ENCODE results near the gene CKB.
"Not testable (repeated sequence)": the region's sequence is repeated elsewhere in the genome, so short reads cannot be mapped to it uniquely, and the experiment has no call there.

CKB gene

DNA sequence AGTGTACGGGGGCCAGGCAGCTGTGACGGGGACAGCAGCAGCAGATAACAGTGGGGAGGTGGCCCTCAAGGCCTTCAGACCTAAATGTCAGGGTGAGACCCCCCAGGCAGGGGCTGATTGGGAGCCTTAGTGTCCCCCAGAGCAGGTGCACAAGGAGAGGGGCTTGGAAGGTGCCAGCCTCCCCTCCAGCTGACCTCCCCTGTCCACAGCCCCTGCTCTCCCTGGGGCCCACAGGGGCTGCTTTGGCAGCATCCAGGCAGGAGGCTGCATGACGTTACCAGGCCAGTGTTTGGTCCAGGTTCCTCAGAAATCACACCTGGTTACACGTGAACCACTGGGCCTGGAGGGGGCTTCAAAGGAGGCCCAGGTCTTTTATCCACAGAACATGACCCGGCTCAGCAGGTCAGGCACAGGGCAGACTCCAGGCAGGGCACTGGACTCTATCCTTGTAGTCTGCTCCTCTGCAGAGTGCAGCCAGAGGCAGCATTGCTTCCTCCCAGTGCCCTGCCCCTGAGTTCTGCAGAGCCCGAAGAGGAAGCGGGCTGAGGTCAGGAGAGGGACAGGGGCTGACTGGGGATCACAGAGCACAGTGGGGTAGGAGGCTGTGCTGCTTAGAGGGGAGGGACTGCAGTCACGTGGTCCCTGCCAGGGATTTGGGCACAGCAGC lies 3.8 kb upstream of the CKB start:
- no peak for DNase-seq

- not testable (repeated sequence) for DNase-seq
Measured at GRCh38 chr14:103525430-103526246, 3.0 kb upstream of the CKB start.

- no peak for DNase-seq
Measured at GRCh38 chr14:103524002-103524935, 1.6 kb upstream of the CKB start.

- no peak for DNase-seq
Measured at GRCh38 chr14:103523575-103523954, 935 bp upstream of the CKB start.

DNA sequence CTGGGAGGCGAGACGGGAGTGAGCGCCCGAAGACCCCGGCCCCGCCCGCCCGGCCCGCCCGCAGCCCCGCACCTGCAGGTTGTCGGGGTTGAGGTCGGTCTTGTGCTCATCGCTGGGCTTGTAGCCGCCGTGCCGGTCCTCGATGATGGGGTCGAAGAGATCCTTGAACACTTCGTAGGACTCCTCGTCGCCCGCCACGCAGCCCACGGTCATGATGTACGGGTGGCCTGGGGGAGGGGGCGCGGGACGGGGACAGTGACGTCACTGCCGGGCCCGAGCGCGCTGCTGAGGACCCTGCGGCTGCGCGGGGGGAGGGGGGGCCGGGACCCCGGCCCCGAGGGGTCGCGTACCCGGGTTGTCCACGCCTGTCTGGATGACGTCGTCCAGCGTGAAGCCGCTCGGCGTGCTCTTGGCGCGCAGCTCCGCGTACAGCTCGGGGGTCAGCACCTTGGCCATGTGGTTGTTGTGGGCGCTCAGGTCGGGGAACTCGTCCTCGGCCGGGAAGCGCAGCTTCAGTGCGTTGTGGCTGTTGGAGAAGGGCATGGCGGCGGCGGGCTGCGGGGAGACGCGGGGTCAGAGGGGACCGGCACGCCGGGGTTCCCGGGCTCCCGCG lies 573 bp downstream of the CKB start:
- DNase-seq, result no peak

- DNase-seq, result peak; percentile 32
Measured at GRCh38 chr14:103521438-103521950, 1.1 kb downstream of the CKB start.

- peak; percentile 81 for DNase-seq
Measured at GRCh38 chr14:103520657-103521437, 1.8 kb downstream of the CKB start.

DNA sequence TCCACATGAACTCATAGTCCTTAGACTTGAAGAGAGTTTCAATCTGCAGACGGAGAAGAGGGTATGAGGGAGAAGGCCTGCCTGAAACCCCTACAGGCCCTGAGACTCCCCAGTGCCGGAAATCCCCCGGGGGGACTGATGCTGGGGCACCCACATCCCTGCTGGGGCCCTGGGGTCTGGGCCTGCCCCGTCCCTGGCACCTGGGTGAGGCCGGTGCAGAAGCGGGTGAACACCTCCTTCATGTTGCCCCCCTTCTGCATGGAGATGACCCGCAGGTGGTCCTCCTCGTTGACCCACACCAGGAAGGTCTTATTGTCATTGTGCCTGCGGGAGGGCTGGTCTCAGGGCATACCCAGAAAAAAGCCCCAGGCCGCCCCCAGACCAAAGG lies 2.4 kb downstream of the CKB start:
- DNase-seq, result no peak

DNA sequence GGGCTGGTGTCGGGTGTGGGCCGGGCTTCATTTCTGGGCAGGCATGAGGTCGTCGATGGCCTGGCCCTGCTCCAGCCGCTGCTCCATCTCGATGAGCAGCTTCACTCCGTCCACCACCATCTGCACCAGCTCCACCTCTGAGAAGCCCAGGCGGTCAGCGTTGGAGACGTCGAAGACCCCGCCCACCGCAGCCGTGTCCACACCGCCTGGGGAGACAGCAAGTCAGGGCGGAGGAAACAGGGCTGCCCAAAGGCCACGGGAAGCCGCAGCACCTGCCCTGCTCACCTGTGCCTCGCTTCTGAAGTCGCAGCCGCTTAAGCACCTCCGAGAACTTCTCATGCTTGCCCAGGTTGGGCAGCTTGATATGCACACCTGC lies 2.8 kb downstream of the CKB start:
- DNase-seq, result no peak

- DNase-seq, result no peak
Measured at GRCh38 chr14:103519043-103519836, 3.4 kb downstream of the CKB start.

DNA sequence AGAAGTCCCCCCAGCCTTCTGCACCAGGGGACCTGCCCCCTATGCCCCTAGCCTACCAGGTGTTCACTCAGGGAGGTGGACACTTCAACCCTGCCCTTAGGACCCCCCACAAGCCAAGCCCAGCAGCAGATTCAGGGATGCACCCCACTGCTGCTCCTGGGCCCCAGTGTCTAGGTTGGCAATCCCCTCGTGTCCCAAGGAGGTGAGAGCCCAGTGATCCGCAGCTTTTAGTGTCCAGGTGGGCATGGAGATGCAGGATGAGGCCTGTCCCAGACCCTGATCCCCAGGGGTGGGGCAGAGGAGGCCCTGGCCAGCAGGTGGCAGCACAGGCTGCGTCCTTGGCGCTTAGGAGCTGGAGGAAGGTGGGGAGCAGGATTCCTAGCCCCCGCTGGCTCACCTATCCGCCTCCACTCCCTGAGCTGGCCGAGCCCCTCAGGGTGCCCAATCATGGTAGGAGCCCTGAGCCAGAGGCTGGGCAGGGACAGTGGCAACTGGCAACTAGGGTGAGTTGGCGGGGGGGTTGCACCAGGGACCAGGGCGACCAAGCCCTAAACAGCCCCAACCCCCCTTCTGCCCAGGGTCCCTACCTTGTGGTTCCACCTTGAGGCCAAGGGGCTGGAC lies 4.1 kb downstream of the CKB start:
- peak; percentile 60 for DNase-seq

DNA sequence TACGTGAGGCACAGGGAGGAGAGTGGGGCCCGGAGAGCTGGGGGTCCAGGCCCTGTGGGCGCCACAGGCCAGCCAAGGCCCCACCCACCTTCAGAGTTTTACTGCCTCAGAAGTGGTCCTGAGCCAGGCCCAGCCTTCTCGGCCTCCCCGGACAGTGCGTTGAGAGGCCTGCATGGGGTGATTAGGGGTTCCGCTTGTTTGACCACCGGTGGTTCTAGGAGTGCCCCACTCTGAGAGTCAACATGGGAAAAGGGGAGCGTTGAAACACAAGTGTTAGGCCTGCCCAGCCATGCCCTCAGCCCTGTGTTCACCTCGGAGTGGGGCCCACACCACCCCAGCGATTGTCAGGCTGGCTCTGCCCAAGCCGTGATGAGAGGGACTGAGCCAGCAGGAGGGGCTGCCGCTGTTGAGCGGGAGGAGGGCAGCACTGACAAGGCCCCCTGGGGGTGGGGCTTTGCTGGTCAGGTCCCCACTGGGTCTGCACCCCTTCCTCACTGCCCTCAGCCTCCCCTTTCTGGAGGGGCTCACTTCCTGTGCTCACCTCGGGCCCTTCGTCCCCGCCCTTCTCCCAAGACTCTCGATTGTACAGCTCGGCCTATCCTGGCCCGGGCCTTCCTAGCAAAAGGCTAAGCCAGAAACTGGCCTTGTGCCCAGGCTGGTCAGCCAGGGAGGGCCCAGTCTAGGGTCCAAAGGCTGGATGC lies 4.8 kb downstream of the CKB start:
- DNase-seq, result no peak

DNA sequence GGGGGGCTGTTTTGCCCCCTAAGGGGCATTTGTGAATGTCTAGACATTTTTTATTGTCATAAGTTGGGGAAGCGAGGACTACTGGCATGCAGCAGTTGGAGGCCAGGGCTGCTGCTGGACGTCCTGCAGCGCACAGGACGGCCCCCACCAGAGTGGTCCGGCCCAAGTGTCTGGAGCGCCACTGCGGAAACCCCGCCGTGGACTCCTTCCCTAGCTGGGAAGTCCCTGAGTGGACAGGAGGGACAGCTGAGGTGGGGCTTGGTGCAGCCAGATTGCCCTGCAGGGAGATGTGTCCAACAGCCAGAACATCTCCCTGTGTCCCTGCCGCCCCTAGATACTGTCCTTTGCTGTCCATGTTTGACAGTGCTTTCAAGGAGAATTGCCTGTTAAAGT lies 5.5 kb downstream of the CKB start:
- DNase-seq, result no peak

- DNase-seq, result no peak
Measured at GRCh38 chr14:103516426-103517173, 6.0 kb downstream of the CKB start.

DNA sequence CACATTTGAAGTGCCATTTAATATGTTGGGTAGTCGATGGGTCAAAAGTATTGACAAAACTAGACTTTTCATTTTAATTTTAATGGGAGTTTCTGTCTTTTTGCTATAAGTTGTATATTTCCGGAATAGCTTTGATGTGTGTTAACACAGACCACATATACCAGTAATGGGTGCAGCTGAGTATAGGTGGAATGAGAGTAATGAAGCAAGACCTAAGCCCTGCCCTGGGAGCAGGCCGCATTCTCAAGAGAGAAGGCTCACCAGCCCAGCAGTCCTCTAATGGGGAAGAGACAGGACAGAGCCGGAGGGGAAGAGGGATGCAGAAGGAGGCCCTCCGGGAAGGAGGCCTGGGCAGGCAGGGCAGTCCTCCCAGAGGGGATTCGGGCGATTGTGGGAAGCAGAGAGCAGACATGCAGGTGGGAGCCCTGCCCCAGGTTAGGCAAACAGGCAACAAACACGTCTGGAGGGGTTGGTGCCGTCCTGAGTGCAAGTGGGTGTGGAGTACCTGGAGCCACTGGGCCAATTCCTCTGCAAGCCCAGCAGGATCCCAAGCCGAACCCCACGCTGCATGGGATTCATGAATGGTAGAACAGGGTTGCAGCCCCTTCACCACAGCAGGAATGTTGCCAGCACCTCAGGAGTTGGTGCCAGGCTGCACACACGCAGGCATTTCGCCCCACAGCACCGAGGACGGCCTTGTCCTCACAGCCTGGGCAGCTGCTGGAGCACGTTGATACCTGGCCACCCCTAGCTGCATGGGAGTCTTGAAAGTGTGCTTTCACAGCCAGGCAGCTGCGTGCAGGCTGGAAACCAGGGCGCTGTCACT lies 7.8 kb downstream of the CKB start:
- DNase-seq, result no peak

- DNase-seq, result no peak
Measured at GRCh38 chr14:103512701-103513611, 9.7 kb downstream of the CKB start.

DNA sequence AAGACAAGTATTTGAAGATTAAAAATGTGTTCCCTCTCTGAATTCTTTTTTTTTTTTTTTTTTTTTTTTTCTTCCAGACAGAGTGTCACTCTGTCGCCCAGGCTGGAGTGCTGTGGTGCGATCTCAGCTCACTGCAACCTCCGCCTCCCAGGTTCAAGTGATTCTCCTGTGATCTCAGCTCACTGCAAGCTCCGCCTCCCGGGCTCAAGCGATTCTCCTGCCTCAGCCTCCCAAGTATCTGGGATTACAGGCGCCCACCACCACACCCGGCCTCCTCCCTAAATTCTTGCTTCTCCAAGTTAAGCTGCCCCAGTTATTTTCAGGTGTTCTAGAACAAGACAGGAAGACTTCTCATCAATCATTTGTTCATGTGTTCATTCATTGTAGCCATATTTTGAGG lies 10.4 kb downstream of the CKB start:
- DNase-seq, result not testable (repeated sequence)

Data from CD4-positive, alpha-beta T cell treated with Interleukin-21 for 1 hour (primary cell).